Epidermal melanocyte (primary cell): ENCODE data around the gene ARHGAP40.

Experiments
- DNase-seq: peaks from one replicate; pipeline ENCODE4 v3.0.0; 2011; ENCODE audit warnings: low spot score; ENCODE audit not compliant: insufficient read length

Gene ARHGAP40

DNA sequence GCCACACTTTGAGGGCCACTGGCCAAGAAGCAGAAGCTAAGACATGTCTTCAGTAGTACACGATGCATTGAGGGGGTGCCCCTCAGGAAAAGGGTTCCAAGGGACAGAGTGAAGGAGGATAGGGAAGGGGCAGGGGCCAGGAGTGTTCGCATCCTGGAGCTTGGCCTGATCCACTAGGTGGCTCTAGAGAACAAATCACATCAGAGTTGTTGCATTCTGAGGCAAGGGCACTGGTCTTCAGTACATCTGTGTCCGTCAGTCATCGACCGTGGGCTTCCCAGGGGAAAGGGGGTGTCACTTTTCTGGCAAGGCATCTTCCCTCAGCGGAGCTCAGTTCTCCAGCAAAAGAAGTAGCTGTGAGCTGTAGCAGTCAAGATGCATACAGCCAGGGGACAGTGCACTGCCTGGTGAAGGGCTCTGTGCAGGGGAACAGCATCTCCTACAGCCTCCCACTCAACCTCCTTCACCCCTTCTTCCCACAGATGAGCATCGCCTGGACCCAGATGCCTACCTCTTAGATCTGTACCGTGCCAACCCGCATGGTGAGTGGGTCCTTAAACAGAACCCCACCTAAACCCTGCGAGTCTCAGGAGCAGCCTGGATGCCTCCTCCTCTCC is 47.8 kb downstream of the ARHGAP40 start:
- no peak for DNase-seq

DNA sequence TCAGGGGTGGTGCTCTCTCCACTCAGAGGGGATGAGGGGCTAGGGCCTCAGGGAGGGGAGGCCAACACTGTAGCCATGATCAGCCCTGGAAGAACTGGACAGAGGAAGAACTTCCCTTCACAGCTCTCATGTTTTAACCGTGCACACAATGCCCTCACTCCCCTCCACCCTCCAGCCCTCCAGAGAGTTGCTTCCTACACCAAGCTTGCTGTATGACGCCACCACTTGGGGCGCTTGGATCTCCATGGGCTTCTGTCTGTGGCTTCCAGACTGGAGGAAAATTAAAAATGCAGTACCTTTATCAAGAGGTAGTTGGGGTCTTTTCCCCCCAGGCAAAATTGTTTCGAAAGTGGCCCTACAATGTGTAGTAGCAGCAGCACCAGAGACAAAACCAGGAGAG is 48.4 kb downstream of the ARHGAP40 start:
- DNase-seq = no peak

GRCh38 chr20:38651154-38651553 is 49.5 kb downstream of the ARHGAP40 start:
- no peak for DNase-seq

DNA sequence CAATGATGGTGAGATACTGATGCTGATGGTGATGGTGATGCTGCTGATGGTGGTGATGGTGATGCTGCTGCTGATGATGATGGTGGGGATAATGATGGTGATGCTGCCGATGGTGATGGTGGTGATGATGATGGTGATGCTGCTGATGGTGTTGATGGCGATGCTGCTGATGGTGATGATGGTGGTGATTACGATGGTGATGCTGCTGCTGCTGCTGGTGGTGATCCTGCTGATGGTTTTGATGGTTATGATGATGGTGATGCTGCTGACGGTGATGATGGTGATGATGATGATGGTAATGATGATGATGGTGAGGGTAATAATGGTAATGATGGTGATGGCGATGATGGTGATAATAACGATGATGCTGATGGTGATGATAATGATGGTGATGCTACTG is 50.0 kb downstream of the ARHGAP40 start:
- DNase-seq = no peak

GRCh38 chr20:38652995-38653394 is 51.4 kb downstream of the ARHGAP40 start:
- DNase-seq = no peak

DNA sequence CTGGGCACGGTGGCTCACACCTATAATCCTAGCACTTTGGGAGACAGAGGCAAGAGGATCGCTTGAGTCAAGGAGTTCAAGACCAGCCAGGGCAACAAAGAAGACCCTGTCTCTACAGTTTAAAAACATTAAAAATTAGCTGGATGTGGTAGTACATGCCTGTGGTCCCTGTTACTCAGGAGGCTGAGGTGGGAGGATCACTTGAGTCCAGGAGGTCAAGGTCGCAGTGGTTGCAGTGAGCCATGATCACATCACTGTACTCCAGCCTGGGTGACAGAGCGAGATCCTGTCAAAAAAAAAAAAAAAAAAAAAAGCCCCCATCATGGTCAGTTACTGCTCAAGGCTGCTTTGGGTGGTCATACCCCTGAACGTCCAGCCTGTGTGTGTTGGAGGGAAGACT is 55.8 kb downstream of the ARHGAP40 start:
- DNase-seq = no peak

- DNase-seq = no peak
Observed at GRCh38 chr20:38658879-38659596, 57.4 kb downstream of the ARHGAP40 start.

DNA sequence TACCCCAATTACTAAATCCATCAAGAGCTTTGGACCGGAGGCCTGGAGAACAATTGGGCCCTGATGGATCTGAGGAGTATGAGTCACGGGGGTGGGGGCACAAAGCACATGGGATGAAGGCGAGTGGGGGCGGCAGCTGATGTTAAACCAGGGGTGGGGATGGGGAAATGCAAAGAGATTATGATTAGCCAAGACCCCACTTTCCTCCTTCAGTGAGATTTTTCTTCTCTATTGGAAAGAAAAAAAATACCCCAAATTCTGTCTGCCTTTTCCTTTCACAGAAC is 57.9 kb downstream of the ARHGAP40 start:
- no peak for DNase-seq

DNA sequence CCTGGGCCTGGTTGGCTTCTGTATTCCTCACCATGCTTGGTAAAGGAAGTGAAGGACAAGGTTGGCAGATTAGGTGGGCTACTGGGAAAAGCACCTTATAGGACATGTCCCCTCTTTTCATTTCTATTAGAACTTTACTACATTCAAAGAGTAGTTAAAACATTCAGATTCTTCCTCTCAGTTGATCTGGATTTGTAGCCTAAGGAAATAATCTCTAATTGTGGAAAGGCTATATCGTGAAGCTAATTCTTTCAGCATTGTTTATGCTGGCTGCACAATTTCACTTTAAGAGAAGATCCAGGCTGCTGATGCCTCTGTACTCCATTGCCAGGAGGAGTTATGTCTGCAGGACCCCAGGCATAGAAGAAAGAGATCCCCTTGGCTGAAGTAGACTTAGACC is 58.8 kb downstream of the ARHGAP40 start:
- no peak for DNase-seq

DNA sequence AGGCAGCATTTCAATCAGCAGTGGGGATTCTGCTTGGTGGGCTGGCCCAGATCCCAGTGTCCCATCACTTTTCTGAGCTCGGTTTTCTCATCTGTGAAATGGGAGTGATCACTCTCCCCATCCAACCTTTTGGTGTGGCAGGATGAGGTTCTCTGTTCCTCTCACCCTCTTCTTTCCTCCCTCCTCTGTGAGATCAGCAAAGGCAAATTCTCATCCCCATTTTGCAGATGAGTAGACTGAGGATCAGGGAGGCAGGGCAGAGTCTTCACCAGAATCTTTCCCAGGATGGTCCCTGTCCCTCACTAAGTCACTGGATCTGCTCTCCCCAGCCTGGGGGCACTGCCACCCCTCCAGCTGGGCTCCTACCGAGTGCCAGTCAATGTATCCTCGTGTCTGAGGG is 62.1 kb downstream of the ARHGAP40 start:
- DNase-seq = no peak

DNA sequence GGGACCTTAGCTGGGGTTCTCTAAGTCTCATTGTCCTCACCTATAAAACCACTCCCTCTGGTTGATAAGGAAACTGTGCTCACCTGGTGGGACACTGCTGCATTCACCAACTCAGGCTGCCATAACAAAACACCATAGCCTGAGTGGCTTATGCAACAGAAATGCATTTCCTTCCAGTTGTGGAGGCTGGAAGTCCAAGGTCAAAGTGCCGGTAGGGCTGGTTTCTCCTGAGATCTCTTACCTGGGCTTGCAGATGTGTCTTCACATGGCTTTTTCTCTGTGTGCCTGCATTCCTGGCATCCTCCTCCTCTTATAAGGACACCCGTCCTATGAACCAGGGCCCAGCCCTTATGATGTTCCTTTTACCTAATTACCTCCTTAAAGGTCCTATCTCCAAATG is 62.7 kb downstream of the ARHGAP40 start:
- DNase-seq = no peak

DNA sequence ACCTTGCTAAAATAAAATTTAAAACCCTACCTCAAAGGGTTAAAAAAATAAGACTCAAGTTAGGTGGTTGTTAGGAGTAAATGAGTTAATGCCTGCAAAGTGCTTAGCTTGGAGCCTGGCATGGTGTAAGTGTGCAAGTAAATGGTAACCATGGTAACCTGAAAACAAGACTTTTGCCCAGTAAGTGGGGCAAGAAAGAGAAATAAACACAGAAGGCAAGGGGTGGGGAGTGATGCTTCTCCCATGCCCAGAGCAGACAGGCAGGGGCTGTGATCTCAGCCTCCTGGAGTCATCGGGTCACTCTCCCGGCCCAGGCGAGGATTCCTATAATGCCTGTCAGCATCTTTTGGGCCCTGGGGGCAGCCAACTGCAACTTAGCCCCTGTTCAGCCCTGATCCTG is 63.5 kb downstream of the ARHGAP40 start:
- DNase-seq = no peak

GRCh38 chr20:38665506-38666285 is 64.1 kb downstream of the ARHGAP40 start:
- no peak for DNase-seq

- no peak for DNase-seq
Observed at GRCh38 chr20:38667417-38667956, 65.9 kb downstream of the ARHGAP40 start.

DNA sequence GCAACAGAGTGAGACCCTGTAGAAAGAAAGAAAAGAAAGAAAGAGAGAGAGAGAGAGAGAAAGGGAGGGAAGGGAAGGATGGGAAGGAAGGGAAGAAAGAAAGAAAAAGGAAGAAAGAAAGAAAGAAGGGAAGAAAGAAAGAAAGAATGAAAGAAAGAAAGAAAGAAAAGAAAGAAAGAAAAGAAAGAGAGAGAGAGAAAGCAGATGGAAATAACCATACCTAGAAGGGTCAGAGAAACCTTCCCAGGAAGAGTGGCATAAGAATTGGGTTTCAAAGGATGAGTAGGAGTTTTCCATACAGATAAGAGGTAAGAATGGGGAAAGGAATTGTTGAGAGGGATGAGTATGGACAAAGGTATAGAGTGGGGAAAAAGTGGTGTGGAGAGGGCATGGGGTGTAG is 68.1 kb downstream of the ARHGAP40 start:
- DNase-seq = no peak

- no peak for DNase-seq
Observed at GRCh38 chr20:38670786-38671185, 69.2 kb downstream of the ARHGAP40 start.

DNA sequence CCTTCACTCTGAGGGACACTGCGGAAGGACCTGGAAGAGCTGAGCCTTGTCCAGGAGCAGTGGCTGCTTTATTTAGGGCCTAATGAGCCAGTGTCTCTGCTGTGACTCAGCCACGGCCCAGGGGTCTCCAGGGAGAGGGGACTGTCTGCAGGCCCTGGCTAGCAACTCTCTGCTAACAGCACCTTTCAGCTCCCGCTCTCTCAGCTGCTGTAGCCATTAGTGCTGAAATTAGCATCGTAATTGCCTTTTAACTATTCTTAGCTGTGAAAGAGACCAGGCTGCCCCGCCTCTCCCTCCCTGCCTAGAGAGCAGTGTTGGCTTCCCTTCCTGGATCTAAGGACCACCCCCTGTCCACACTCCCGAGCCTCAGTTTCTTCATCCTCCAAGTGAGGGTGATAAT is 69.6 kb downstream of the ARHGAP40 start:
- DNase-seq = no peak

DNA sequence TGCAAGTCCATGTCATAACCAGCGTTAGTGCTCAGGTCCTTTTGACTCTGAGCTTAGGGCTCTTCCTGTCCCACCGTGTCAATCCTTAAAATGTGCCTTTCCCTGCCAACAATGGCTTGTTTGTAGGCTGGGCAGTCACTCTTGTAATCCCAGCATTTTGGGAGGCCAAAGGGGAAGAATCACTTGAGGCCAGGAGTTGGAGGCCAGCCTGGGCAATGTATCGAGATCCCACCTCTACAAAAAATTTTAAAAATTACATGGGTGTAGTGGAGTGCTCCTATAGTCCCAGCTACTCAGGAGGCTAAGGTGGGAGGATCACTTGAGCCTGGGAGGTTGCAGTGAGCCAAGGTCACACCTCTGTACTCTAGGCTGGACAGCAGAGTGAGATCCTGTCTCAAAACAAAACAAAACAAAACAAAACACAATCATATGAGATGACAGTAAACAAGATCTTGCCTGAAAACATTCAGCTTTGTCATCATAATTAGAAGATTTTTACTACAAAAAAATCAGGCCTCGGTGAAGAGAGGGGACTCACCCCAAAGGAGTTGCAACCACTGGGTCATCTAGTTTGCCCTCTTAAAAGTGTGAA is 70.2 kb downstream of the ARHGAP40 start:
- DNase-seq = no peak

- no peak for DNase-seq
Observed at GRCh38 chr20:38672504-38672903, 70.9 kb downstream of the ARHGAP40 start.

DNA sequence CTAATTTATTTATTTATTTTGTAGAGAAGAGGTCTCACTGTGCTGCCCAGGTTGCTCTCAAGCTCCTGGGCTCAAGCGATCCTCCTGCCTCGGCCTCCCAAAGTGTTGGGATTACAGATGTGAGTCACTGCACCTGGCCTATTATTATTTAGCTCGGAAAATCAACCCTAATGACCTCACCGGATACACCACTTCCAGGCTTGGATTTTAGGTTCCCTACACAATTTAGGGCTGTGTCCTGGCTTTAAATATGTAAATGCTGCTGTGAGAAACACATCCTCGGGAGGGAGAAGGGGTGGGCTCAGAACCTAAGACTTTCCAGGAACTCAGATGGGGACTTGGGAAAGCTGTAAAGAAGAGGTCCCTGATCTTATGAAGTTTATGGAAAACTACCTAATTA is 71.7 kb downstream of the ARHGAP40 start:
- no peak for DNase-seq

DNA sequence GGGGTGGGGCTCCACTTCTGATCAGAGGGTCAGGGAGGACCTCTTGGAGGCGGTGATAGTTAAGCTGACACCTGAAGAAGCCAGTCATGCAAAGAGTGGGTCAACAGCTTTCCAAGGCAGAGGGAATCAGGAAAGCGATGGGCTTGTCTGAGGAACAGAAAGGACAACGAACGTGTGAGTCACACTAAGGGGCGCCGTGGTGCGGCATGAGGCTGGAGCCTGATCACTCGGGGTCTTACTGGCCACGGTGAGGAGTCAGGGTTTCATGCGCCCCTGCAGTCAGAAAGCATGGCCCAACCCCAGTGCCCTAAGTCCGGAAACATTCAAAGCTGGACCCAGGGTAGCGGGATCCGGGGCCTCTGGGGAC is 72.1 kb downstream of the ARHGAP40 start:
- DNase-seq = no peak

DNA sequence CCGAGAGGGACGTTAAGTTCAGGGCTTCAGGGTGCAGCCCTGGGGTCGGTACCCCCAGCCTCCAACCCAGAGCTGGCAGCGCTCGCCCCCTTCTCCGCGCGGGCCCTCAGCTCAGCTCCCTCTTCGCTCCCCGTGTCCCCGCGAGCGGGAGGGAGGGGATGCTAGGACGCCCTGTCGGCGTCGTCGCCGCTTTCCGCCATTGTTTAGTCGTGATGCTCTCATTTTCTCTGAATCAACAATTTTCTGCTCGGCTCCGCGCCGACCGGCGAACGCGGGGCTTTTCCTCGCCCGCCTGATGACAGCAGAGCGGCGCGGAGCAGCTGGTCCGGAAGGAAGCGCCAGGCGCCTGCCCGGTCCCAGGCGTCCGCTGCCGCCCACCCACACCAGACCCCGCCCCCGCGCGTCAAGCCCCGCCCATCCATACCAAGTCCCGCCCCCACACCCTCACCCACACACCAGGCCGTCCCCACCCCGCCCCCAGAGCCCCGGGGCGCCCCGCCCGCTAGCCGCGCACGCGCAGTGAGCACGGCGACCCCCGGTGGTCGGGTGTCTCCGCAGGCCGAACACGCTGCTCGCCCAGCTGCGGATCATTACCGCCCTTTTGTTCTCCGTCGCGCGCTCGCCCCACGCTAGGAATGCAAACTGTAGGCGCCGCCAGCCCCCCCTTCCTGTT is 72.6 kb downstream of the ARHGAP40 start:
- DNase-seq = no peak
